Measurements from ENCODE around the gene NOTCH1.

DNA sequence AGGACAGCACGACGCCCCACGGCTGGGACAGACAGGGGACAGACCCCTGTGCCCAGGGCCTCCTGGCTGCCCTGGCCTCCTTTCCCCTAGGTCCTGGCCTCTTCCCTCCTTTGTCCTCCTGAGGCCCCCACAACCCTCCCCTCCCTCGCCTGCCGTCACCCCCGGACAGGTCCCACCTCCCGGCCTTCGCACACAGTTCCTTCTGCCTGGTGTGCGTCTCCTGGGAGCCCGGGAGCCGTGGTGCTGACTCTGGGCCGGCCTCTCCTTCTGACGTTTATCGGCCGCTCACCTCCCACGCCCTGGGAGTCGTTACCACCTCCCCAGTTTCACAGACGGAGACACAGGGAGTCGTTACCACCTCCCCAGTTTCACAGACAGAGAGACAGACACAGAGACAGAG is 25.1 kb upstream of the NOTCH1 start:
- TF ChIP-seq, protein P1, sequence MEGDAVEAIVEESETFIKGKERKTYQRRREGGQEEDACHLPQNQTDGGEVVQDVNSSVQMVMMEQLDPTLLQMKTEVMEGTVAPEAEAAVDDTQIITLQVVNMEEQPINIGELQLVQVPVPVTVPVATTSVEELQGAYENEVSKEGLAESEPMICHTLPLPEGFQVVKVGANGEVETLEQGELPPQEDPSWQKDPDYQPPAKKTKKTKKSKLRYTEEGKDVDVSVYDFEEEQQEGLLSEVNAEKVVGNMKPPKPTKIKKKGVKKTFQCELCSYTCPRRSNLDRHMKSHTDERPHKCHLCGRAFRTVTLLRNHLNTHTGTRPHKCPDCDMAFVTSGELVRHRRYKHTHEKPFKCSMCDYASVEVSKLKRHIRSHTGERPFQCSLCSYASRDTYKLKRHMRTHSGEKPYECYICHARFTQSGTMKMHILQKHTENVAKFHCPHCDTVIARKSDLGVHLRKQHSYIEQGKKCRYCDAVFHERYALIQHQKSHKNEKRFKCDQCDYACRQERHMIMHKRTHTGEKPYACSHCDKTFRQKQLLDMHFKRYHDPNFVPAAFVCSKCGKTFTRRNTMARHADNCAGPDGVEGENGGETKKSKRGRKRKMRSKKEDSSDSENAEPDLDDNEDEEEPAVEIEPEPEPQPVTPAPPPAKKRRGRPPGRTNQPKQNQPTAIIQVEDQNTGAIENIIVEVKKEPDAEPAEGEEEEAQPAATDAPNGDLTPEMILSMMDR (IDR thresholded peaks at IDR 0.05) = no peak
- TF ChIP-seq POLR2A (IDR thresholded peaks at IDR 0.05) (no peak), POLR2AphosphoS5 (IDR thresholded peaks at IDR 0.05) (no peak)

Measured in gastroesophageal sphincter (tissue), 3 donors.